ENCODE results near the gene PRKCE. TPM values are rescaled to one million over a fixed set of nuclear protein-coding genes. Genes with fewer than 3 reads are reported as not detected.

The PRKCE gene
- total and polyA plus RNA-seq, 2 of the 8 experiments (the other 6 are each of a cell fraction or from before 2014, with no cell fraction given): 0.54 to 2.1 TPM

DNA sequence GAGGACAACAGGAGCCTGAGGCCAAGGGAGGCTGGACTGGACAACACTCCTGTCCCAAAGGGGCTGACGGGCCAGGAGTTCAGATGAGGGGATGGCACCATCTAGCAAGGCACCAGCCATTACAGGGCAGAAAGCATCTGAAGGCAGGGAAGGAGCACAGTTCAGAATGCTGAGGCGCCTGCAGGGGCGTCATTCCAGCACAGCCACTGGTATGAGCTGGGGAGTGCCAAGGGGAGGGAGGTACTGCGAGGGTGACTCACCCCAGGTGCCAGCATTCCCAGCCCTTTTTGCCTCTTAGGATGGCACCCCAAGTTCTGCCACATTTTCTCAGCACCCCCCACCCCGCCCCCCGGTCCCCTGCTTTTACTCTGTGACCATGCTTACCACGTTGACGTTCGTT, 515.9 kb downstream of the PRKCE start (continued):
- TF ChIP-seq, protein P1, sequence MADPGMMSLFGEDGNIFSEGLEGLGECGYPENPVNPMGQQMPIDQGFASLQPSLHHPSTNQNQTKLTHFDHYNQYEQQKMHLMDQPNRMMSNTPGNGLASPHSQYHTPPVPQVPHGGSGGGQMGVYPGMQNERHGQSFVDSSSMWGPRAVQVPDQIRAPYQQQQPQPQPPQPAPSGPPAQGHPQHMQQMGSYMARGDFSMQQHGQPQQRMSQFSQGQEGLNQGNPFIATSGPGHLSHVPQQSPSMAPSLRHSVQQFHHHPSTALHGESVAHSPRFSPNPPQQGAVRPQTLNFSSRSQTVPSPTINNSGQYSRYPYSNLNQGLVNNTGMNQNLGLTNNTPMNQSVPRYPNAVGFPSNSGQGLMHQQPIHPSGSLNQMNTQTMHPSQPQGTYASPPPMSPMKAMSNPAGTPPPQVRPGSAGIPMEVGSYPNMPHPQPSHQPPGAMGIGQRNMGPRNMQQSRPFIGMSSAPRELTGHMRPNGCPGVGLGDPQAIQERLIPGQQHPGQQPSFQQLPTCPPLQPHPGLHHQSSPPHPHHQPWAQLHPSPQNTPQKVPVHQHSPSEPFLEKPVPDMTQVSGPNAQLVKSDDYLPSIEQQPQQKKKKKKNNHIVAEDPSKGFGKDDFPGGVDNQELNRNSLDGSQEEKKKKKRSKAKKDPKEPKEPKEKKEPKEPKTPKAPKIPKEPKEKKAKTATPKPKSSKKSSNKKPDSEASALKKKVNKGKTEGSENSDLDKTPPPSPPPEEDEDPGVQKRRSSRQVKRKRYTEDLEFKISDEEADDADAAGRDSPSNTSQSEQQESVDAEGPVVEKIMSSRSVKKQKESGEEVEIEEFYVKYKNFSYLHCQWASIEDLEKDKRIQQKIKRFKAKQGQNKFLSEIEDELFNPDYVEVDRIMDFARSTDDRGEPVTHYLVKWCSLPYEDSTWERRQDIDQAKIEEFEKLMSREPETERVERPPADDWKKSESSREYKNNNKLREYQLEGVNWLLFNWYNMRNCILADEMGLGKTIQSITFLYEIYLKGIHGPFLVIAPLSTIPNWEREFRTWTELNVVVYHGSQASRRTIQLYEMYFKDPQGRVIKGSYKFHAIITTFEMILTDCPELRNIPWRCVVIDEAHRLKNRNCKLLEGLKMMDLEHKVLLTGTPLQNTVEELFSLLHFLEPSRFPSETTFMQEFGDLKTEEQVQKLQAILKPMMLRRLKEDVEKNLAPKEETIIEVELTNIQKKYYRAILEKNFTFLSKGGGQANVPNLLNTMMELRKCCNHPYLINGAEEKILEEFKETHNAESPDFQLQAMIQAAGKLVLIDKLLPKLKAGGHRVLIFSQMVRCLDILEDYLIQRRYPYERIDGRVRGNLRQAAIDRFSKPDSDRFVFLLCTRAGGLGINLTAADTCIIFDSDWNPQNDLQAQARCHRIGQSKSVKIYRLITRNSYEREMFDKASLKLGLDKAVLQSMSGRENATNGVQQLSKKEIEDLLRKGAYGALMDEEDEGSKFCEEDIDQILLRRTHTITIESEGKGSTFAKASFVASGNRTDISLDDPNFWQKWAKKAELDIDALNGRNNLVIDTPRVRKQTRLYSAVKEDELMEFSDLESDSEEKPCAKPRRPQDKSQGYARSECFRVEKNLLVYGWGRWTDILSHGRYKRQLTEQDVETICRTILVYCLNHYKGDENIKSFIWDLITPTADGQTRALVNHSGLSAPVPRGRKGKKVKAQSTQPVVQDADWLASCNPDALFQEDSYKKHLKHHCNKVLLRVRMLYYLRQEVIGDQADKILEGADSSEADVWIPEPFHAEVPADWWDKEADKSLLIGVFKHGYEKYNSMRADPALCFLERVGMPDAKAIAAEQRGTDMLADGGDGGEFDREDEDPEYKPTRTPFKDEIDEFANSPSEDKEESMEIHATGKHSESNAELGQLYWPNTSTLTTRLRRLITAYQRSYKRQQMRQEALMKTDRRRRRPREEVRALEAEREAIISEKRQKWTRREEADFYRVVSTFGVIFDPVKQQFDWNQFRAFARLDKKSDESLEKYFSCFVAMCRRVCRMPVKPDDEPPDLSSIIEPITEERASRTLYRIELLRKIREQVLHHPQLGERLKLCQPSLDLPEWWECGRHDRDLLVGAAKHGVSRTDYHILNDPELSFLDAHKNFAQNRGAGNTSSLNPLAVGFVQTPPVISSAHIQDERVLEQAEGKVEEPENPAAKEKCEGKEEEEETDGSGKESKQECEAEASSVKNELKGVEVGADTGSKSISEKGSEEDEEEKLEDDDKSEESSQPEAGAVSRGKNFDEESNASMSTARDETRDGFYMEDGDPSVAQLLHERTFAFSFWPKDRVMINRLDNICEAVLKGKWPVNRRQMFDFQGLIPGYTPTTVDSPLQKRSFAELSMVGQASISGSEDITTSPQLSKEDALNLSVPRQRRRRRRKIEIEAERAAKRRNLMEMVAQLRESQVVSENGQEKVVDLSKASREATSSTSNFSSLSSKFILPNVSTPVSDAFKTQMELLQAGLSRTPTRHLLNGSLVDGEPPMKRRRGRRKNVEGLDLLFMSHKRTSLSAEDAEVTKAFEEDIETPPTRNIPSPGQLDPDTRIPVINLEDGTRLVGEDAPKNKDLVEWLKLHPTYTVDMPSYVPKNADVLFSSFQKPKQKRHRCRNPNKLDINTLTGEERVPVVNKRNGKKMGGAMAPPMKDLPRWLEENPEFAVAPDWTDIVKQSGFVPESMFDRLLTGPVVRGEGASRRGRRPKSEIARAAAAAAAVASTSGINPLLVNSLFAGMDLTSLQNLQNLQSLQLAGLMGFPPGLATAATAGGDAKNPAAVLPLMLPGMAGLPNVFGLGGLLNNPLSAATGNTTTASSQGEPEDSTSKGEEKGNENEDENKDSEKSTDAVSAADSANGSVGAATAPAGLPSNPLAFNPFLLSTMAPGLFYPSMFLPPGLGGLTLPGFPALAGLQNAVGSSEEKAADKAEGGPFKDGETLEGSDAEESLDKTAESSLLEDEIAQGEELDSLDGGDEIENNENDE (IDR thresholded peaks at IDR 0.05; ENCODE audit: insufficient replicate concordance, low read length): no peak
- TF ChIP-seq CBX8 (IDR thresholded peaks at IDR 0.05; ENCODE audit: borderline replicate concordance, low read depth, low read length): no peak
- TF ChIP-seq NRF1 (IDR thresholded peaks at IDR 0.05; ENCODE audit: low read depth, low read length): no peak
- TF ChIP-seq ZNF274 (IDR thresholded peaks at IDR 0.05; ENCODE audit: borderline replicate concordance, extremely low read depth, low read length): no peak
- no peak for TF ChIP-seq GTF2F1 (IDR thresholded peaks at IDR 0.05; ENCODE audit: borderline replicate concordance, low read depth, low read length)
- TF ChIP-seq MAFK (IDR thresholded peaks at IDR 0.05; ENCODE audit: low read depth, low read length): no peak
- no peak for TF ChIP-seq SAP30 (IDR thresholded peaks at IDR 0.05; ENCODE audit: insufficient read depth, insufficient replicate concordance, low read length)
